Heart right ventricle (tissue), 16 donors: Measurements from ENCODE around the gene RBP5. TPM values are rescaled to one million over a fixed set of nuclear protein-coding genes. Genes with fewer than 3 reads are reported as not detected.

Source experiments
- ATAC-seq, 8 donors: fragments of 200-7000 bp; cut with Tn5 transposase; one replicate each; pipeline ENCODE4 v1.9.1; 2020; ENCODE audit warnings: mild to moderate bottlenecking in 8 of 8, moderate library complexity in 8 of 8, moderate number of reproducible peaks in 1 of 8
- DNase-seq, 2 donors: peaks; one replicate each; pipeline ENCODE4 v3.0.0-alpha.2; 2020
- H3K27ac ChIP-seq, 10 donors: fragments of 200-600 bp; sonication (generic) in 2 of 10; one replicate each; pipeline versions ENCODE4 v1.5.0 to v1.8.0; 2020 to 2022; ENCODE audit warnings: mild to moderate bottlenecking in 3 of 10
- H3K27me3 ChIP-seq, 7 donors: fragments of 200-600 bp; one replicate each; pipeline ENCODE4 v1.8.0; 2021 to 2022; ENCODE audit warnings: mild to moderate bottlenecking in 2 of 7
- H3K36me3 ChIP-seq, 9 donors: fragments of 200-600 bp; sonication (generic) in 1 of 9; one replicate each; pipeline versions ENCODE4 v1.5.0 to v1.8.0; 2020 to 2022; ENCODE audit warnings: mild to moderate bottlenecking in 2 of 9
- H3K4me1 ChIP-seq, 9 donors: fragments of 200-600 bp; sonication (generic) in 1 of 9; one replicate each; pipeline versions ENCODE4 v1.5.0 to v1.8.0; 2020 to 2022; ENCODE audit warnings: mild to moderate bottlenecking in 4 of 9
- H3K4me3 ChIP-seq, 10 donors: fragments of 200-600 bp; sonication (generic) in 2 of 10; one replicate each; pipeline versions ENCODE4 v1.5.0 to v1.8.0; 2020 to 2022; ENCODE audit warnings: mild to moderate bottlenecking in 7 of 10, moderate library complexity in 2 of 10
- H3K9me3 ChIP-seq, 11 donors: fragments of 200-600 bp in 10 of 11; sonication (generic) in 2 of 11; one replicate each; pipeline versions ENCODE4 v1.5.0 to v1.8.0; 2013 to 2022; ENCODE audit warnings: mild to moderate bottlenecking in 2 of 11, control low read depth in 1 of 11, moderate library complexity in 1 of 11
- CTCF ChIP-seq, 9 donors: fragments of 200-600 bp; sonication (generic) in 2 of 9; IDR thresholded peaks; one replicate each; pipeline versions ENCODE4 v1.5.0 to v1.8.0; 2021 to 2022; ENCODE audit warnings: antibody characterized with exemption in 9 of 9, mild to moderate bottlenecking in 5 of 9, moderate library complexity in 1 of 9
- WGBS, 2 donors: extraction: QIAGEN DNeasy Blood & Tissue Kit; methylation state at CpG; one replicate each; pipeline ENCODE4 v1.1.7; 2013; ENCODE audit warnings: inconsistent platforms in 1 of 2; 5-methylcytosine and 5-hydroxymethylcytosine counted together
- intact Hi-C, 10 donors: fragments of 100-400 bp; cut with DNase I; formaldehyde crosslinking; loops; one replicate each; pipeline versions ENCODE4 v1.11.1 to v1.14.2; 2022
- polyA plus RNA-seq, 2 donors: library from polyadenylated mRNA; stranded (reverse); fragments of 200-250 nt; gene quantifications; one replicate each; pipeline ENCODE4 v1.2.3, GENCODE V29; 2013
- total RNA-seq, 10 donors: library from RNA; stranded (reverse); fragmentation: NEBNext Ultra II Directional in 3 of 10; extraction: Animal tissue kit (Norgen Biotek cat#: 25700) in 3 of 10; gene quantifications; one replicate each; pipeline versions ENCODE4 v1.2.1 to v1.2.4, GENCODE V29; 2021 to 2023
- donor health status: Arrhythmogenic right ventricular cardiomyopathy.
- donor health status: ischemic (EF 13 %, LVEDD 7.1; RV severe dilation, severe dysfunction).
- donor health status: healthy with polysubstance abuse.
- donor health status: DM: no; HTN: yes; CAD: no.
- donor health status: DM: no; HTN: no; CAD: no.
- donor health status: ischemic (EF 25% LVEDD 6.9; RV normal size, moderate dysfunction).
- donor health status: ischemic (EF 25% LVEDD 5.7; RV mildly dilated, moderate dysfunction).
- donor health status: healthy.
- donor health status: DM: yes; HTN: yes; CAD: no.
- donor health status: Ischemic cardiomyopathy.
- donor health status: ischemic (EF 35%, LVEDD 5.7; RV mildly dilated, moderate dysfunction).
- donor health status: nonischemic (EF 11% LVEDD 7.7; RV severe dilation, severe dysfunction).
- donor health status: DM: yes; HTN: yes; CAD: no.
- donor health status: PGD.
- donor health status: ischemic (EF 29% LVEDD 5.4; RV normal size, mild dysfunction).
- donor health status: nonischemic (EF 23%, LVEDD 6.1; RV moderate dilation, normal function).

Gene RBP5
- total and polyA plus RNA-seq, 12 donors, result 0.34 to 3.2 (median 0.64) TPM; not detected in 6

GRCh38 chr12:7125632-7126227, 3.0 kb downstream of the RBP5 start:
- no peaks in the 10 kb centered on the region for H3K9me3 ChIP-seq
- H3K4me1 ChIP-seq, result peaks cover 10 to 48% (median 35%) of the 10 kb centered on the region in 9 donors
- no peaks in the 10 kb centered on the region for H3K36me3 ChIP-seq
- no peak for ATAC-seq
- WGBS, 2 donors, result 72 to 88% methylated on average over 4 of the region's 4 CpGs
- peaks cover 0 to 25% (median 0%) of the 10 kb centered on the region in 7 donors for H3K27me3 ChIP-seq
- no peak for TF ChIP-seq CTCF (IDR thresholded peaks at IDR 0.05)
- no peak overlapping the region for H3K27ac ChIP-seq
- intact Hi-C loops, result no loop called here
- no peak overlapping the region for H3K4me3 ChIP-seq
- DNase-seq, result no peak

- Histone ChIP-seq H3K36me3 (no peaks in the 10 kb centered on the region), H3K4me1 (peaks cover 2 to 31% (median 22%) of the 10 kb centered on the region in 9 donors), H3K27me3 (peaks cover 0 to 7% (median 0%) of the 10 kb centered on the region in 7 donors), H3K27ac (peak overlapping the region in 4 of 10 donors; percentile 34 to 67 (median 48)), H3K9me3 (no peaks in the 10 kb centered on the region), H3K4me3 (no peak overlapping the region)
- ATAC-seq (no peak), DNase-seq (no peak)
- WGBS, 2 donors, result 61 to 69% methylated on average over 11 of the region's 11 CpGs
- intact Hi-C loops, result no loop called here
- no peak for TF ChIP-seq CTCF (IDR thresholded peaks at IDR 0.05)
These were observed 4.7 kb downstream of the RBP5 start for GRCh38 chr12:7123806-7124522.

- Histone ChIP-seq H3K27me3 (no peaks in the 10 kb centered on the region), H3K27ac (peak overlapping the region in 7 of 10 donors; percentile 23 to 67 (median 45)), H3K4me1 (peaks cover 0 to 22% (median 15%) of the 10 kb centered on the region in 9 donors), H3K36me3 (peaks cover 0 to 2% (median 0%) of the 10 kb centered on the region in 9 donors), H3K9me3 (no peaks in the 10 kb centered on the region), H3K4me3 (no peak overlapping the region)
- ATAC-seq, result peak; percentile 46 to 72 (median 58)
- intact Hi-C loops, result no loop called here
- TF ChIP-seq CTCF (IDR thresholded peaks at IDR 0.05), result no peak
- WGBS, 2 donors, result 55 to 58% methylated on average over 7 of the region's 7 CpGs
- DNase-seq, result peak in 1 of 2 donors; percentile 62
These were observed 5.6 kb downstream of the RBP5 start for GRCh38 chr12:7122811-7123769.

- TF ChIP-seq CTCF (IDR thresholded peaks at IDR 0.05), result no peak
- Histone ChIP-seq H3K36me3 (peaks cover 0 to 18% (median 0%) of the 10 kb centered on the region in 9 donors), H3K4me3 (no peak overlapping the region), H3K4me1 (peaks cover 0 to 19% (median 15%) of the 10 kb centered on the region in 9 donors), H3K27ac (peak overlapping the region in 1 of 10 donors; percentile 38), H3K27me3 (no peaks in the 10 kb centered on the region), H3K9me3 (no peaks in the 10 kb centered on the region)
- WGBS, 2 donors, result 85 to 87% methylated on average over 5 of the region's 5 CpGs
- DNase-seq (no peak), ATAC-seq (no peak)
- intact Hi-C loops, result no loop called here
These were observed 7.4 kb downstream of the RBP5 start for GRCh38 chr12:7121324-7121723.
